ENCODE results near the gene PRSS3.
A peak's percentile ranks its signal among the peaks of the same experiment; 100 is the strongest.
"Not testable (repeated sequence)": the region's sequence is repeated elsewhere in the genome, so short reads cannot be mapped to it uniquely, and the experiment has no call there.

PRSS3 gene

GRCh38 chr9:33762343-33762742 is 33.0 kb upstream of the PRSS3 start:
- no peak for TF ChIP-seq CTCF (IDR thresholded peaks at IDR 0.05)
- no peak for DNase-seq (ENCODE audit: low spot score)
- no peak overlapping the region for H3K4me3 ChIP-seq
- no peak overlapping the region for H3K27ac ChIP-seq

GRCh38 chr9:33763709-33764108 is 31.7 kb upstream of the PRSS3 start:
- not testable (repeated sequence) for H3K4me3 ChIP-seq; DNase-seq (ENCODE audit: low spot score); H3K27ac ChIP-seq

DNA sequence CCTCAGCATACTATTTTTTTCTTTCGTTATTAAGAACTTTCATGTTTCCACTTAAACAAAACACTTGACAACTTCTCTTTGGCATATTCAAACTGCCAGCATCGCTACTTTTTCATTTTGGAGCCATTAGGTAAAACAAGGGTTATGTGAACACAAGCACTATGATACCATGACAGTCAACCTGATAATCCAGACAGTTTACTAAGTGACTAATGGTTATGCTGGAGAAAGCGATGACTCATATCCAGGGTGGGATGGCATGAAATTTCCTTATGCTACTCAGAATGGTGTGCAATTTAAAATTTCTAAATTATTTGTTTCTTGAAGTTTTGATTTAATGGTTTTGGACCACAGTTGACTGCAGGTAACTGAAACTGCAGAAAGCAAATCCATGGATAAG is 29.9 kb upstream of the PRSS3 start:
- Histone ChIP-seq H3K27ac (no peak overlapping the region), H3K4me3 (no peak overlapping the region)
- no peak for TF ChIP-seq CTCF (IDR thresholded peaks at IDR 0.05)
- no peak for DNase-seq (ENCODE audit: low spot score)

GRCh38 chr9:33770156-33770880 is 25.0 kb upstream of the PRSS3 start:
- DNase-seq (ENCODE audit: low spot score); H3K27ac ChIP-seq; H3K4me3 ChIP-seq: not testable (repeated sequence)

DNA sequence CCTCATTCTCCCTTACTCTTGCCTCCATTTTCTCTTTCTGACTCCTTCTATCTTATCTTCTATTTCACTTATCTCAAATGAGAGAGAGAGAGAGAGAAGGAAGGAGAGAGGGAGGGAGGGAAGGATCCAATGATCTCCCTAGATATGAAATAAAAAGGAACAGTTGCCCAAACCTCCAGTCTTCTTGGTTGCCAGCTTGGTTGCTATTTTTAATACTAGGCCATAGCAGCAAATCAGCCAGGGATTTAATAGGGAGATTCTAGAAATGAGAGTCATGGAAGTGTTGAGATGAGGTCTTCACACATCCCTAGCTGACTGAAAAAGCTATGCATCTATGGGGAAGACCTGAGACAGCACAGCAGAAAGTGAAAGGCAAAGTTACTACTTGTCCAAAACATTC is 22.2 kb upstream of the PRSS3 start:
- DNase-seq (ENCODE audit: low spot score); H3K4me3 ChIP-seq; H3K27ac ChIP-seq: not testable (repeated sequence)

GRCh38 chr9:33774074-33774659 is 21.2 kb upstream of the PRSS3 start:
- DNase-seq (ENCODE audit: low spot score); H3K27ac ChIP-seq; H3K4me3 ChIP-seq: not testable (repeated sequence)

- DNase-seq (ENCODE audit: low spot score), result no peak
- H3K4me3 ChIP-seq, result no peak overlapping the region
- TF ChIP-seq CTCF (IDR thresholded peaks at IDR 0.05), result no peak
- H3K27ac ChIP-seq, result no peak overlapping the region
Observed at GRCh38 chr9:33776578-33776977, 18.8 kb upstream of the PRSS3 start.

DNA sequence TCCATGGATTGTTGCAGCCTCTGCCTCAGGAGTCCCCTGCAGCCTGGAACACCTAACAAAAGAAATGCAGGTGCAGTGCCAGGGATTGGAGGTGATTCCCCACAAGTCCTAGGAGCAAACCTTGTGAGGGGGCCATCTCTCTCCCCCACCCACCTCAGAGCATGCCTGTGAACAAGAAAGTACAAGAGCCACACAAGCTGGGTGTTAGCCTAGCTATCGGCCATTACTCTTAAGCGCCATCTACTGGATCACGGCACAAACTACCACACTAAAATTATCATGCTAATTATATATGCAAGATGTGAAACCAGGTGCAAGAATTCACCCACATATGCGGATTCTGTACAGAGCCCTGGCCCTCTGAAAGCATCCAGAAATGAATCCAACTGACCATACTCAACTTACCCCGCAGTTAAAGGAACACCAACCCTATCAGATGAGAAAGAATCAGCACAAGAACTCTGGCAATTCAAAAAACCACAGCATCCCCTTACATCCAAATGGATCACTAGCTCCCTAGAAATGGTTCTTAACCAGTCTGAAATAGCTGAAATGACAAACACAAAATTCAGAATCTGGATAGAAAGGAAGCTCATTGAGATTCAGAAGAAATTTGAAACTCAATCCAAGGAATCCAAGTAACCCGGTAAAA is 16.5 kb upstream of the PRSS3 start:
- TF ChIP-seq CTCF (IDR thresholded peaks at IDR 0.05), result peak; percentile 69
- Histone ChIP-seq H3K27ac (no peak overlapping the region), H3K4me3 (no peak overlapping the region)
- no peak for DNase-seq (ENCODE audit: low spot score)

DNA sequence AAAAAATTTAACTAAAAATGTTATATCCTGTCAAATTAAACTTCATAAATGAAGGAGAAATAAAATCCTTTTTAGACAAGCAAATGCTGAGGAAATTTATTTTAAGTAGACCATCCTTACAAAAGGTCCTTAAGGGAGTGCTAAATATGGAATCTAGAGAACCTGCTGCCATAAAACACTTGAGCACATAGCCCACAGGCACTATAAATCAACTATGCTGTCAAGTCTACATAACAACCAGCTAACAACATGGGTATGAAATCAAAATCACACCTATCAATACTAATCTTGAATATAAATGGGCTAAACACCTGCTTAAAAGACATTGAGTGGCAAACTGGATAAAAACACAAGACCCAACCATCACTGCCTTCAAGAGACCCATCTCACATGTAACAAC is 15.1 kb upstream of the PRSS3 start:
- no peak overlapping the region for H3K4me3 ChIP-seq
- no peak overlapping the region for H3K27ac ChIP-seq
- TF ChIP-seq CTCF (IDR thresholded peaks at IDR 0.05), result no peak
- no peak for DNase-seq (ENCODE audit: low spot score)

Data from coronary artery (tissue), 2 donors.